GM21367 (cell line): ENCODE results near the gene ZNF76.
"Not testable (repeated sequence)": the region's sequence is repeated elsewhere in the genome, so short reads cannot be mapped to it uniquely, and the experiment has no call there.

Experiments used
- ATAC-seq: cut with Tn5 transposase; IDR thresholded peaks from one replicate; pipeline ENCODE4 v1.9.1; 2021; ENCODE audit not compliant: unreplicated experiment

The ZNF76 gene

GRCh38 chr6:35327349-35328027 lies 68.0 kb downstream of the ZNF76 start:
- ATAC-seq, result no peak

DNA sequence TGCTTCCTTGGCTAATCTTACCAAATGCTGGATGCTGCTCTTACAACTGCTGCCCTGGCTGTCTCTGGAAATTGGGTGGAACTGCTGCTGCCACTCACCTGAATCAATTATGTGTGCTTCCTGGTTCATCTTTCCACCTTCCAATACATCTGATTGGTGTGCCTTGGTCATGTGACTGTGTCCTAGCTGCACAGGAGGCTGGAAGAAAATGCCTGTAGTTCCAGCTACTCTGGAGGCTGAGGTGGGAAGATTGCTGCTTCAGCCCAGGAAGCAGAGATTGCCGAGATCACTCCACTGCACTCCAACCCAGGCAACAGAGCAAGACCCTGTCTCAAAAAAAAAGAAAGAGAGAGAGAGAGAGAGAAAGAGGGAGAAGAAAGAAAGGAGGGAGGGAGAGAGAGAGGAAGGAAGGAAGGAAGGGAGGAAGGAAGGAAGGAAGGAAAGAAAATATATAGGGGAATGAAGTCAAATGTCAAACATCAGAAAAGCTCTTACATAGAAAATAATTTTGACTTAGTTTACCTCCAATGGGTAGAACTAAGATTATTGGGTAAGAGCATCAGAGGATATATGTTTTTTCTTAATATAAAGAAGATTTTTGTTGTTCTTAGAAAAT lies 68.7 kb downstream of the ZNF76 start:
- no peak for ATAC-seq

GRCh38 chr6:35328965-35329364 lies 69.4 kb downstream of the ZNF76 start:
- not testable (repeated sequence) for ATAC-seq

- ATAC-seq, result no peak
Observed at GRCh38 chr6:35330541-35331119, 71.1 kb downstream of the ZNF76 start.

GRCh38 chr6:35332074-35332887 lies 72.7 kb downstream of the ZNF76 start:
- ATAC-seq, result not testable (repeated sequence)

GRCh38 chr6:35341557-35341956 lies 82.0 kb downstream of the ZNF76 start:
- no peak for ATAC-seq

DNA sequence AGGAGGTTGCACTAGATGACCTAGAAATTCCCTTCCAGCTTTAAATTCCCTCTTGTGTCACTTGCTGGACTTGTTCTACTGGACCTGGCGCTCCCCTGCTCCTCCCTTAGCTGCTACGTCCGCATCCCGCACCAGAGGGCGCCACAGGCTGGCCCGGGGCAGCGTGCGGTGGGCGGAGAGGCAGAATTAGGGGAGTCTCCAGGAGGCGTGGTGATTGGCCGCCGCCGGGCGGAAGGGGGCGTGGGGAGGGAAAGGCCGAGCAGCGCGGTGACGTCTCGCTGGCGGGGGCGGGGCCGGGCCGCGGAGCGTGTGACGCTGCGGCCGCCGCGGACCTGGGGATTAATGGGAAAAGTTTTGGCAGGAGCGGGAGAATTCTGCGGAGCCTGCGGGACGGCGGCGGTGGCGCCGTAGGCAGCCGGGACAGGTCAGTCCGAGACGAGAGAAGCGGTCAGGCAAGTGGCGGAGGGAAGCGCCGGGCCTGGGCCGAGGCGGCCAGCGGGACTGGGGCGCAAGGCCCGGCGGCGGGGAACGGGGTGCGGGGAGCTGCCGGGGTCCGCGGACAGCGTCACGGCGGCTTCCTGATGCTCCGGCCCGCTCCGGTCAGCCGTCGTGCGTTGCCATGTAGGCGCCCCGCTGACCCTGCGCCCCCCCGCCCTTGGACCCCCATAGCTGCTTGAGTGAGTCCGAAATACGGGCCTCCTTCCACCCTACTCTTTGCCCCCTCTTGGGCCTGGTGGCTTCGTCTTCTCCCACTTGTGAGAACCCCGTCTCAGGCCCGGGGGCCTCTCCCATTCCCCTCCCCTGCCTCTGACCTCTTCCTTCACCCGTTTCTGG lies 82.9 kb downstream of the ZNF76 start, which contains the start of gene PPARD:
TSS of gene PPARD (plus strand) at position 301 of the 834 bp plus-strand sequence. CDS start 68,530 bp downstream, outside the sequence.
- ATAC-seq, result peak; percentile 84

DNA sequence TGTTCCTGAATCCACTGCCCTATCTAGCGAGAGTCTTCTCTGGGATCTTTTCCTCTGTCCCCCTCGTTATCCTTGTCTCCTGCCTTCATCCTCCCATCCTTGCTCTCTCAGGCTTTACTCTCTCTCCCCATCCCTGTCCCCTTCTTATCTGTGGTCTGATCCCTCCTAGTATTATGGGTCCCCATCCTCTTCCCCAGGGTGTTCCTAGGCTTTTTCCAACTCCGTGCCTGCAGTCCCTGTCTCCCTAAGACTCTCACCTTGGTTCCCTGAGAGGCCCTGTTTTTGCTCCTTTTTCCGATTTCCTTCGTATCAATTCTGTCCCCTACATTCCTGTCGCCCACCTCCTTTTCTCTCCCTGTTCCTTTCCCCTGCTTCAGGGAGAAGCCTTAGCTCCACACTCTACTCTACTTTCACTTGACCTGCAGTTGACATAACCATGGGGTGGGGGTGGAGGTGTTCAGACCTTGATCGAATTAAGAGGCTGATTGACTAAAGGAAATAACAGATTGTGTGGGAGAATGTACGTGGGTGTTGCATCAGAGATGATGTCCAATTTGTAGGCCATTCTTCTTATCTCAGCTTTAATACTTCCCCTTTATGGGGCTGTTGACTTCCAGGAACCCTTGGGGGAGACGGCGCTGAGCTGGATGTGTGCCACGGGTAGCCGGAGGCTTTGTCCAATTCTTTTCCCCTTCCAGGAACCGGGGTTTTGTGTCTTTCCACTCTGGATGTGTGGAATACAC lies 83.7 kb downstream of the ZNF76 start:
- ATAC-seq, result no peak

GRCh38 chr6:35343835-35344550 lies 84.5 kb downstream of the ZNF76 start:
- no peak for ATAC-seq
